ENCODE measurements around the gene GTPBP6.

The GTPBP6 gene

DNA sequence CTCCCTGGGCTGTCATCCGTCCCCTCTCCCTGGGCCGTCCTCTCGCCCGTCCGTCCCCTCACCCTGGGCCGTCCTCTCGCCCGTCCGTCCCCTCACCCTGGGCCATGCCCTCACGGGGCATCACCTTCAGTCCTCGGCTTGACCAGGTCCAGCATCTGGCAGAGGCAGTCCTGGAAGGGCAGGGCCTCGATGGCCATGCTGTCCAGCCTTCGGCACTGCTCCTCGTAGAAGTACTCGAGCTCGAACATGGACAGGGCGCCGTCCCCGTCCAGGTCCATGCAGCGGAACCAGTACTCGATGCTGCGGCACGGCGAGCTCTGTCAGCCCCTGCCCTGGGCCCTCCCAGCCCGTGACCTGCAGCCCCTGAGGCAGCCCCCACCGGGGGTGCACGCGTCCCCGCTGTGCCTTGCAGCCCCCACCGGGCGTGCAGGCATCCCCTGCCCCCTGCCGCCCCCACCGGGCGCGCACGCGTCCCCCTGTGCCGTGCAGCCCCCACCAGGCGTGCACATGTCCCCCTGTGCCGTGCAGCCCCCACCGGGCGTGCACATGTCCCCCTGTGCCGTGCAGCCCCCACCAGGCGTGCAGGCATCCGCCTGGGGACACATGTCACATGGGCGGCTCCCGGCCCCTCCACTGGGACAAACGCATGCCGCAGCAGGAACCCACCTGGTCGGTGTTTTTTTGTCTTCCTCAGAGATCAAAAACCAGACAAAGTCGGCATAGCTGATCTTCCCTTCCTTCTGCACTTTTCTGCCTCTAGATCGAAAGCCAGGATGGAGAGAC, 22.2 kb upstream of the GTPBP6 start:
- no peaks in the 10 kb centered on the region for H3K27me3 ChIP-seq (ENCODE audit: control insufficient read depth, low read length)
- H3K9me3 ChIP-seq (ENCODE audit: control insufficient read depth, insufficient read depth, low read length): peaks cover 20% of the 10 kb centered on the region; the same call in 1 of the 2 replicates
- H3K4me2 ChIP-seq (ENCODE audit: low read length): no peak overlapping the region
- peaks cover 47% of the 10 kb centered on the region for H3K79me2 ChIP-seq (ENCODE audit: control insufficient read depth, low read length)
- no peaks in the 10 kb centered on the region for H3F3A ChIP-seq (ENCODE audit: control insufficient read depth, insufficient read depth)
- H3K27ac ChIP-seq (ENCODE audit: low read depth, low read length): no peak overlapping the region
- H3K36me3 ChIP-seq (ENCODE audit: control insufficient read depth, low read length): peaks cover 66% of the 10 kb centered on the region
- H4K20me1 ChIP-seq (ENCODE audit: control insufficient read depth, insufficient read depth, low read depth, low read length): no peaks in the 10 kb centered on the region
- H3K9me2 ChIP-seq (replicated peaks; ENCODE audit: control insufficient read depth, low read length): no peaks in the 10 kb centered on the region
- TF ChIP-seq, protein P1, sequence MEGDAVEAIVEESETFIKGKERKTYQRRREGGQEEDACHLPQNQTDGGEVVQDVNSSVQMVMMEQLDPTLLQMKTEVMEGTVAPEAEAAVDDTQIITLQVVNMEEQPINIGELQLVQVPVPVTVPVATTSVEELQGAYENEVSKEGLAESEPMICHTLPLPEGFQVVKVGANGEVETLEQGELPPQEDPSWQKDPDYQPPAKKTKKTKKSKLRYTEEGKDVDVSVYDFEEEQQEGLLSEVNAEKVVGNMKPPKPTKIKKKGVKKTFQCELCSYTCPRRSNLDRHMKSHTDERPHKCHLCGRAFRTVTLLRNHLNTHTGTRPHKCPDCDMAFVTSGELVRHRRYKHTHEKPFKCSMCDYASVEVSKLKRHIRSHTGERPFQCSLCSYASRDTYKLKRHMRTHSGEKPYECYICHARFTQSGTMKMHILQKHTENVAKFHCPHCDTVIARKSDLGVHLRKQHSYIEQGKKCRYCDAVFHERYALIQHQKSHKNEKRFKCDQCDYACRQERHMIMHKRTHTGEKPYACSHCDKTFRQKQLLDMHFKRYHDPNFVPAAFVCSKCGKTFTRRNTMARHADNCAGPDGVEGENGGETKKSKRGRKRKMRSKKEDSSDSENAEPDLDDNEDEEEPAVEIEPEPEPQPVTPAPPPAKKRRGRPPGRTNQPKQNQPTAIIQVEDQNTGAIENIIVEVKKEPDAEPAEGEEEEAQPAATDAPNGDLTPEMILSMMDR (IDR thresholded peaks at IDR 0.05; ENCODE audit: low read depth, low read length, poor library complexity, severe bottlenecking): no peak
- no peak for TF ChIP-seq EZH2phosphoT487 (IDR thresholded peaks at IDR 0.05; ENCODE audit: borderline replicate concordance, low read length)
- H3K4me3 ChIP-seq (ENCODE audit: low read length): no peak overlapping the region
- no peaks in the 10 kb centered on the region for H3K4me1 ChIP-seq (ENCODE audit: control insufficient read depth, low read length)

DNA sequence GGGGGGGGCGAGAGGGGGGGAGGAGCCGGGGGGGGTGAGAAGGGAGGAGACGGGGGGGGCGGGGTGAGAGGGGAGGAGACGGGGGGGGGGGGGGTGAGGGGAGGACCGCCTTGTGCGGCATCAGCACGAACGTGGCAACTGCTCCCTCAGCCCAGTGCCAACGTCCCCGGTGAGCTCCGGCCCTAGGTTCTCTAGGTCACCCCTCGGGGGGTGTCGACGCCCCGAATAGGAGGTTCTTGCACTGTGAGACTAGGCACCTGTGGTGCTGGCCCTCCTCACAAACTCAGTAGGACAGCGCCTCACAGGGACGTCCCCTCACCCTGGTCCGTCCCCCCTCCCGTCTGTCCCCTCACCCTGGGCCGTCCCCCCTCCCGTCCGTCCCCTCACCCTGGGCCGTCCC, 21.5 kb upstream of the GTPBP6 start:
- peaks cover 68% of the 10 kb centered on the region for H3K36me3 ChIP-seq (ENCODE audit: control insufficient read depth, low read length)
- peaks cover 16% of the 10 kb centered on the region; the same call in 1 of the 2 replicates for H3K9me3 ChIP-seq (ENCODE audit: control insufficient read depth, insufficient read depth, low read length)
- H3K79me2 ChIP-seq (ENCODE audit: control insufficient read depth, low read length): peaks cover 50% of the 10 kb centered on the region
- H3K27me3 ChIP-seq (ENCODE audit: control insufficient read depth, low read length): no peaks in the 10 kb centered on the region
- H3K4me2 ChIP-seq (ENCODE audit: low read length): no peak overlapping the region
- H3F3A ChIP-seq (ENCODE audit: control insufficient read depth, insufficient read depth): no peaks in the 10 kb centered on the region
- no peaks in the 10 kb centered on the region for H4K20me1 ChIP-seq (ENCODE audit: control insufficient read depth, insufficient read depth, low read depth, low read length)
- TF ChIP-seq, protein P1 (IDR thresholded peaks at IDR 0.05; ENCODE audit: low read depth, low read length, poor library complexity, severe bottlenecking): no peak
- TF ChIP-seq EZH2phosphoT487 (IDR thresholded peaks at IDR 0.05; ENCODE audit: borderline replicate concordance, low read length): no peak
- no peak overlapping the region for H3K27ac ChIP-seq (ENCODE audit: low read depth, low read length)
- H3K4me3 ChIP-seq (ENCODE audit: low read length): no peak overlapping the region
- H3K9me2 ChIP-seq (replicated peaks; ENCODE audit: control insufficient read depth, low read length): no peaks in the 10 kb centered on the region
- no peaks in the 10 kb centered on the region for H3K4me1 ChIP-seq (ENCODE audit: control insufficient read depth, low read length)

DNA sequence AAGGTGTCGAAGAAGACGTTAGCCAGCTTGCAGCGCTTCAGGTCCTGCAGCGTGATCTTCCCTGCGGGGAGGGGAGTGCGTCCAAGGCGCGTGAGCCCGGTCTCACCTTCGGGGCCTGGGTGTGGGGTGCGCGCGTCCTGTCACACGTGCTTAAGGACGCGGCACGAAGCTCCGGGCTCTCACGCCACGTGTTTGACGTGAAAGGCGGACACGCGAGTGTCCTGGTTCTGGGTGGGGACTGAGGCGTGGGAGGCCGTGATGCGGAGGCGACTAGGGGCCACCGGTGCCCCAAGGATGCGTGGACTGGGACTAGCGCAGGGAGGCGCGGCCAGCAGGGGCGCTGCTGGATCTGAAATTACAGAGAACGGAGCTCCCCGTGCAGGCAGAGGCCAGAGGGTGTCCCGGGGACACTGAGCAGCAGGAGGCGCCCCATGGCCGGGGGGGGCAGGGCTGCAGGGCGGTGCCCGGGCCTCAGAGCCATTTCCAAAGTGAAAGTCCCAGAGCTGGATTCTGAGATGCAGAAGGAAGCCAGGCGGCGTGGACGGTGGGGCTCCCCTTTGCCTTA, 20.3 kb upstream of the GTPBP6 start:
- H3K27me3 ChIP-seq (ENCODE audit: control insufficient read depth, low read length): no peaks in the 10 kb centered on the region

More for the DNA sequence above, 20.3 kb upstream of the GTPBP6 start:
- Histone ChIP-seq H3K36me3 (ENCODE audit: control insufficient read depth, low read length) (peaks cover 68% of the 10 kb centered on the region), H3F3A (ENCODE audit: control insufficient read depth, insufficient read depth) (no peaks in the 10 kb centered on the region), H3K27ac (ENCODE audit: low read depth, low read length) (no peak overlapping the region), H4K20me1 (ENCODE audit: control insufficient read depth, insufficient read depth, low read depth, low read length) (no peaks in the 10 kb centered on the region), H3K9me2 (replicated peaks; ENCODE audit: control insufficient read depth, low read length) (no peaks in the 10 kb centered on the region), H3K4me1 (ENCODE audit: control insufficient read depth, low read length) (no peaks in the 10 kb centered on the region), H3K4me3 (ENCODE audit: low read length) (no peak overlapping the region), H3K79me2 (ENCODE audit: control insufficient read depth, low read length) (peaks cover 44% of the 10 kb centered on the region), H3K9me3 (ENCODE audit: control insufficient read depth, insufficient read depth, low read length) (peaks cover 6% of the 10 kb centered on the region; the same call in 1 of the 2 replicates), H3K4me2 (ENCODE audit: low read length) (no peak overlapping the region)
- no peak for TF ChIP-seq EZH2phosphoT487 (IDR thresholded peaks at IDR 0.05; ENCODE audit: borderline replicate concordance, low read length)
- TF ChIP-seq, protein P1 (IDR thresholded peaks at IDR 0.05; ENCODE audit: low read depth, low read length, poor library complexity, severe bottlenecking): no peak

Measured in DOHH2 (cell line).